ENCODE measurements around the gene STAT2. TPM values are rescaled to one million over a fixed set of nuclear protein-coding genes. Genes with fewer than 3 reads are reported as not detected.

The STAT2 gene
- total and polyA plus RNA-seq, 2 of the 4 experiments (the other 2 are of a cell fraction), result 99.3 to 182 TPM

GRCh38 chr12:56338308-56339157 lies 21.4 kb downstream of the STAT2 start, which contains the start of gene IL23A:
TSS of gene IL23A (plus strand) at chr12:56338884. CDS start at chr12:56339045, 161 bp downstream.
- Histone ChIP-seq H2AFZ (replicated peaks; ENCODE audit: low read length, poor library complexity) (peak within 1 kb of the TSS; percentile 40), H3K4ac (ENCODE audit: low read depth, low read length) (no peak within 1 kb of the TSS), H4K20me1 (ENCODE audit: insufficient read depth, low read length) (no peaks in the 10 kb centered on the region), H2BK120ac (ENCODE audit: low read depth, low read length) (no peak within 1 kb of the TSS), H2BK15ac (ENCODE audit: low read depth, low read length) (no peak within 1 kb of the TSS), H3K56ac (ENCODE audit: extremely low read depth, insufficient read depth, low read length) (no peak within 1 kb of the TSS), H3K9ac (ENCODE audit: low read depth, low read length) (no peak within 1 kb of the TSS), H4K8ac (ENCODE audit: low read depth in 2 of 2, low read length in 2 of 2) (no peak within 1 kb of the TSS), H3K9me1 (ENCODE audit: insufficient read depth, low read length) (peaks cover 3% of the 10 kb centered on the region; the same call in 1 of the 2 replicates), H3K4me2 (ENCODE audit: low read depth, low read length) (no peak within 1 kb of the TSS), H3K36me3 (ENCODE audit: control insufficient read depth, insufficient read depth, low read length) (peaks cover 19% of the 10 kb centered on the region), H2AK9ac (replicated peaks; ENCODE audit: low read depth, low read length, poor library complexity) (no peak within 1 kb of the TSS), H3K9me3 (ENCODE audit: control insufficient read depth, insufficient read depth, low read length) (no peaks in the 10 kb centered on the region), H2BK5ac (ENCODE audit: low read depth, low read length, poor library complexity, severe bottlenecking) (no peak within 1 kb of the TSS), H3K14ac (replicated peaks; ENCODE audit: low read depth, low read length) (no peak within 1 kb of the TSS), H3K27ac (ENCODE audit: insufficient read depth, low read length) (no peak within 1 kb of the TSS), H3K4me3 (ENCODE audit: insufficient read depth, low read depth, low read length) (no peak within 1 kb of the TSS), H2AK5ac (ENCODE audit: low read depth, low read length) (no peak within 1 kb of the TSS; the same call in 1 of the 2 replicates), H3K23ac (ENCODE audit: low read depth, low read length) (peak within 1 kb of the TSS; percentile 31; the same call in 1 of the 2 replicates), H2BK20ac (ENCODE audit: low read depth, low read length) (no peak within 1 kb of the TSS), H4K91ac (ENCODE audit: insufficient read depth, low read depth, low read length) (no peak within 1 kb of the TSS), H3K79me1 (ENCODE audit: low read depth in 1 of 2, low read length in 2 of 2) (peaks cover 0 to 12% of the 10 kb centered on the region in 2 experiments; a peak in 3 of 4 replicates), H3K27me3 (ENCODE audit: control insufficient read depth, insufficient read depth, low read length) (no peaks in the 10 kb centered on the region), H4K5ac (ENCODE audit: low read depth, low read length) (no peak within 1 kb of the TSS), H3K18ac (ENCODE audit: low read depth, low read length) (no peak within 1 kb of the TSS), H3K4me1 (ENCODE audit: control insufficient read depth, insufficient read depth, low read length) (no peaks in the 10 kb centered on the region)
- DNase-seq (peak; percentile 59), ATAC-seq (ENCODE audit: low read depth) (0 out of 2 replicates have a peak, but pooled peaks have one; percentile 7)
- dilution Hi-C loops (cut with HindIII; ENCODE audit: low sequenced_read_pairs, unreplicated experiment), result no loop called here
- no TSS peak for BruUV-seq (replicated peaks)
- ChIA-PET CTCF (no interaction called here), POLR2A (ENCODE audit: unreplicated experiment) (interaction anchor here (0.5 kb wide), 1 partner anchor 10 kb away, joined by 3 read pairs; no protein-coding TSS in a partner anchor)
- in situ Hi-C loops (cut with MboI; ENCODE audit: low sequenced_read_pairs), result no loop called here
- intact Hi-C loops (cut with micrococcal nuclease), result no loop called here
- 11% methylated on average over 1 of the region's 9 CpGs; no CpG with 5 or more reads in 1 of the 2 experiments for WGBS, 2 experiments (ENCODE audit: extremely low coverage in 2 of 2, insufficient read length in 1 of 2)
- TF ChIP-seq POLR2A (IDR thresholded peaks at IDR 0.05; ENCODE audit: low read depth, low read length) (no peak), CEBPB (IDR thresholded peaks at IDR 0.05; ENCODE audit: low read depth, low read length) (no peak), SMC3 (IDR thresholded peaks at IDR 0.05; ENCODE audit: low read depth, low read length) (no peak), BHLHE40 (IDR thresholded peaks at IDR 0.05; ENCODE audit: low read depth, low read length) (no peak), CHD1 (IDR thresholded peaks at IDR 0.05; ENCODE audit: low read depth, low read length) (no peak), ELK1 (IDR thresholded peaks at IDR 0.05; ENCODE audit: borderline replicate concordance, low read depth, low read length) (no peak), RAD21 (IDR thresholded peaks at IDR 0.05; ENCODE audit: low read length) (no peak), CTCF (conservative IDR thresholded peaks at IDR 0.05; ENCODE audit: low read depth, low read length) (no peak), RFX5 (IDR thresholded peaks at IDR 0.05; ENCODE audit: low read depth, low read length) (no peak), MXI1 (IDR thresholded peaks at IDR 0.05; ENCODE audit: borderline replicate concordance, low read depth, low read length) (no peak), MAZ (IDR thresholded peaks at IDR 0.05; ENCODE audit: borderline replicate concordance, low read depth, low read length) (no peak), NFE2L2 (IDR thresholded peaks at IDR 0.05; ENCODE audit: low read depth, low read length) (no peak), RCOR1 (IDR thresholded peaks at IDR 0.05; ENCODE audit: insufficient replicate concordance, low read length) (no peak), FOS (IDR thresholded peaks at IDR 0.05; ENCODE audit: low read depth, low read length) (no peak)

Measured in IMR-90 (cell line).